HCT116 (cell line): ENCODE results near the gene PRR9.

Experiments used
- CTCF ChIP-seq, 3 experiments: fragments of 200-600 bp in 1 of 3; sonication (generic) in 1 of 3; IDR thresholded peaks in 2 of 3; conservative IDR thresholded peaks in 1 of 3; 2 replicates each; pipeline ENCODE4 v1.5.1; 2012 to 2017; ENCODE audit warnings: low read depth in 2 of 3, low read length in 2 of 3, antibody characterized with exemption in 1 of 3, borderline replicate concordance in 1 of 3, control low read depth in 1 of 3, mild to moderate bottlenecking in 1 of 3, mixed read lengths in 1 of 3, mixed run types in 1 of 3, moderate library complexity in 1 of 3; ENCODE audit not compliant: insufficient read depth in 1 of 3
- ELF1 ChIP-seq: IDR thresholded peaks from 2 replicates; pipeline ENCODE4 v1.6.1; 2012; ENCODE audit warnings: low read depth, borderline replicate concordance
- EZH2phosphoT487 ChIP-seq: fragments of 200-600 bp; IDR thresholded peaks from 2 replicates; pipeline ENCODE4 v1.6.1; 2018; ENCODE audit warnings: antibody characterized with exemption, borderline replicate concordance
- MAX ChIP-seq: IDR thresholded peaks from 2 replicates; pipeline ENCODE4 v1.6.1; 2012
- POLR2A ChIP-seq: IDR thresholded peaks from 2 replicates; pipeline ENCODE4 v1.7.0; 2011; ENCODE audit warnings: borderline replicate concordance; ENCODE audit not compliant: insufficient read depth, insufficient read length; ENCODE audit errors: extremely low read depth
- POLR2AphosphoS5 ChIP-seq: IDR thresholded peaks from 2 replicates; pipeline ENCODE4 v1.6.1; 2011; ENCODE audit warnings: mild to moderate bottlenecking, low read depth, low read length, moderate library complexity

GRCh38 chr1:153231363-153231762 is 14.0 kb downstream of the PRR9 start:
- TF ChIP-seq EZH2phosphoT487, result no peak
- TF ChIP-seq ELF1, result no peak
- no peak for TF ChIP-seq POLR2AphosphoS5
- no peak for TF ChIP-seq CTCF (IDR thresholded peaks at IDR 0.05 in 2 of 3, conservative IDR thresholded peaks at IDR 0.05 in 1 of 3; ENCODE audit: borderline replicate concordance in 1 of 3, insufficient read depth in 1 of 3, low read depth in 2 of 3, low read length in 2 of 3)
- TF ChIP-seq POLR2A, result no peak
- no peak for TF ChIP-seq MAX
